GM18505 (cell line): ENCODE results near the gene GPRC5A.
"Not testable (repeated sequence)": the region's sequence is repeated elsewhere in the genome, so short reads cannot be mapped to it uniquely, and the experiment has no call there.

Experiments used
- ATAC-seq: cut with Tn5 transposase; IDR thresholded peaks from one replicate; pipeline ENCODE4 v1.9.1; 2021; ENCODE audit not compliant: unreplicated experiment
- POLR2A ChIP-seq: IDR thresholded peaks from 4 replicates; pipeline ENCODE4 v1.6.1; 2011; ENCODE audit warnings: borderline replicate concordance; ENCODE audit not compliant: insufficient read depth, insufficient read length; ENCODE audit errors: extremely low read depth

Gene GPRC5A

DNA sequence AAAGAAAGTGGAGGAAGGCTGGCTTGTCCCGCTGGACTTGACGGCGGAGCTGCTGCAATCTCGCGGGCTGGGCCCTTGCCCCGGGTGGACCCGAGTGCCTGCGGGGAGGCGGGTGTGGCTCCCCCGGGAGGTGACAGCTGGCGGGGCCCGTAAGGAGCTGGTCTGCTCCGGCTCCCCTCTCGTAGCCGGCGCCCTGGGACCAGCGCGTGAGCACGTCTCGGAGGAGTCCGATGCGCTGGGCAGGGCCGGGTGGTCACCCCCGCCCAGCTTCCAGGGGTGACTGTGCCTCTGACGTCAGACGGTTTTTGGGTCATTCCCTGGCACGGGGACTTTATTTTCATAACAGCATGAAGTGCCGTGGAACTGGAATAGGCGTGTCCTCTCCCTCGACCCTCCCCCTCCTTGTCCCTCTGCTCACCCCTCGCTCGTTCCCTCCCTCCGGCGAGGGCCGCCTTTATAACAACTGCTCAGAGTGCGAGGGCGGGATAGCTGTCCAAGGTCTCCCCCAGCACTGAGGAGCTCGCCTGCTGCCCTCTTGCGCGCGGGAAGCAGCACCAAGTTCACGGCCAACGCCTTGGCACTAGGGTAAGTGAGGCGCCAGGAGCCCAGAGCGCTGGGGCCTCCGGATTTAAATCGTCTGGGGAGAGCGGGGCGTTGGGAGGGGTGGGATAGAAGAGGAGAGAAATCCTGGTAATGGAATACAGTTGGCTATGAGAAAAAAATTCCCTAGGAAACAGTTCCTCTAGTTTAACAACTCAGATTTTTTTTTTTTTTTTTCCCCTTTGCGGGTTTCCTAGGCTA, at the start of gene GPRC5A:
Gene GPRC5A, plus strand, starts transcription at position 483 of the 801 bp plus-strand sequence. CDS start 16,688 bp downstream, outside the sequence.
- ATAC-seq: peak; percentile 35

DNA sequence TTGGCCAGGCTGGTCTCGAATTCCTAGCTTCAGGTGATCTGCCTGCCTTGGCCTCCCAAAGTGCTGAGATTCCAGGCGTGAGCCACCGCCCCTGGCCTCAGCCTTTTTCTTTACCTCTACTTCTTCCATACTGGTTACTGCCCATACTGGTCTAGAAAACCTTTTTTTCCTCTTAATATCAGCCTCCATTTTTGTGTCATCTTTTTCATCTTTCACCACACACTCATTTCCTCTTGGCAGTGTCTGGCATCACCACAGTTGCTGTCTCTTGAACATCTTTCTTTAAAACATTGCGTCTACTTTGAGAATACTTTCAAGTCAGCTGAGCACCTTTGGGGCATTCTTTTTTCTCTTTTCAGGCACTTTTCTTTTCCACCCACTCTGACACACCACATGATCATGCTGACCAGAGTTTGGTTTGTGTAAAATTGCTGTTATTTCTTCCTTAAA, 45.5 kb upstream of the GPRC5A start:
- no peak for TF ChIP-seq POLR2A
- no peak for ATAC-seq

More for the DNA sequence above, at the start of gene GPRC5A:
- TF ChIP-seq POLR2A: no peak

DNA sequence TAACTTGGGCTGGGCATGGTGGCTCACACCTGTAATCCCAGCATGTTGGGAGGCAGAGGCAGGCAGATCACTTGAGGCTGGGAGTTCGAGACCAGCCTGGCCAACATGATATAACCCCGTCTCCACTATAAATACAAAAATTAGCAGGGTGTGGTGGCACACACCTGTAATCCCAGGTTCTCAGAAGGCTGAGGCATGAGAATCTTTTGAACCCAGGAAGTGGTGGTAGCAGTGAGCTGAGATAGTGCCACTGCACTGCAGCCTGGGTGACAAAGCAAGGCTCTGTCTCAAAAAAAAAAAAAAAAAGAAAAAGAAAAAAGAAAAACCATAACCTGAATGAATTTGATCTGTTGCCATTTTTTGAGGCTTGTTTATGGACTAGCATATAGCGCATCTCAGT, 44.6 kb upstream of the GPRC5A start:
- ATAC-seq: not testable (repeated sequence)

GRCh38 chr12:12853435-12853834, 37.9 kb upstream of the GPRC5A start:
- no peak for TF ChIP-seq POLR2A

DNA sequence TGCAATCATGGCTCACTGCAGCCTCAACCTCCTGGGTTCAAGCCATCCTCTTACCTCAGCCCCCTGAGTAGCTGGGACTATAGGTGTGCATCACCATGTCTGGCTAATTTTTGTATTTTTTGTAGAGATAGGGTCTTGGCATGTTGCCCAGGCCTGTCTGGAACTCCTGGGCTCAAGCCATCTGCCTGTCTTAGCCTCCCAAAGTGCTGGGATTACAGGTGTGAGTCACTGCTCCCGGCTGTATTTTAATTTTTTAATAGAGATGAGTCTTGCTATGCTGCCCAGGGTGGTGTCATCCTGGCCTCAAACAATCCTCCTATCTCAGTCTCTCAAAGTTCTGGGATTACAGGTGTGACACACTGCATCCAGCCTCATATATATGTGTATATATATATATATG, 31.7 kb upstream of the GPRC5A start:
- ATAC-seq: no peak
- no peak for TF ChIP-seq POLR2A

More at GRCh38 chr12:12853435-12853834, 37.9 kb upstream of the GPRC5A start:
- ATAC-seq: no peak

DNA sequence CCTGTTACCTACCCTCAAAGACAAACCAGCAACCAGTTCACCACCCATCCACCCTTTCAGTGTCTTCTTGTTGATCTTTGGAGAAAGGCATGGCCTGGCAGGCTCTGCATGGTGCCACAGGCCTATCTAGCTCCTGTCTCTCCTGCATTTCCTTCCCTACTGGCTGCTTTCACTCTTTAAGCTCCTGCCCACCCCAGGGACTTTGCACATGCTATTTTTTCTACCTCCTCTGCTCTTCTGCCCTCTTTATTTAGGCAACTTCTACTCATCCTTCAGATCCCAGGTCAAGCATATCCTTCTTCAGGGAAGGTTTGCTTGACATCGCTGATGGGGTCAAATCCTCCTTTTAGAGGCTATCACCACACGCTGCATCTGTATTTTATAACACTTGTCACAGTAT, 27.1 kb upstream of the GPRC5A start:
- TF ChIP-seq POLR2A: no peak
- no peak for ATAC-seq

- no peak for TF ChIP-seq POLR2A
- ATAC-seq: no peak
Measured at GRCh38 chr12:12868477-12869235, 22.7 kb upstream of the GPRC5A start.

- no peak for ATAC-seq
- TF ChIP-seq POLR2A: no peak
Measured at GRCh38 chr12:12870465-12870864, 20.9 kb upstream of the GPRC5A start.

- ATAC-seq: no peak
- no peak for TF ChIP-seq POLR2A
Measured at GRCh38 chr12:12871587-12872138, 19.7 kb upstream of the GPRC5A start.

GRCh38 chr12:12872139-12872933, 19.0 kb upstream of the GPRC5A start:
- no peak for TF ChIP-seq POLR2A
- ATAC-seq: no peak

DNA sequence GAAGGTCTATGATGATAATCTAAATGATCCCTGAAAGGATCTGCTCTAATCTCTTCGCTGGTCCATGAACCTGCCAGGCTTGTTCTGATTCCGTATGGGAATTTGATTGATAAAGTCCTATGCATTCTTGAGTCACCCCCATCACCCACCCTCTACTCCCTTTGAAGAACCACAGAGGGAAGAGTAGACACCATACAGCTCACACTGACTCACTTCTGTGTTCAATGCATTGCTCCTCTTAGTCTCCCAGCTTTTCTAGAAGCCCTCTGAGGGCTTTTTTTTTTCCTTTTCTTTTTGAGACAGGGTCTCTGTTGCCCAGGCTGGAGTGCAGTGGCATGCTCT, 18.5 kb upstream of the GPRC5A start:
- no peak for ATAC-seq
- TF ChIP-seq POLR2A: no peak

DNA sequence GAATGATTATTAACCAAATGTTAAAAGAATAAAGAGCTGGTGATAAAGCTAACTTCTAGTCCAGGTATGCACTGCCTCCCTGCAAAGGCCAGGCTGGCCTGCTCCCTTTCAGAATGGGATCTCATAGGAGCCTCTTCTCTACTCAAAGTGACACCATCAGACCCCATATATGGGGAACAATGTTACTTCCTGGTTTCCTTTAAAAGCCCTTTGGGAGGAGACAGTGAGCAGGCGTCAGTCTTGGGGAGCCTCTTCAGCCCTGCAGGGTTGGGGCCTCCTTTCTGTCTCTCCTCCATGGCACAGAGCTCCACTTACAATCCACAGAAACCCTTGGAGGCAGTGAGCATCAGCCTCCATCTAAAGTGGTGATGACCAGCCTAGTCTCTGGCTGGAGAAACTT, 17.3 kb upstream of the GPRC5A start:
- ATAC-seq: no peak
- no peak for TF ChIP-seq POLR2A

DNA sequence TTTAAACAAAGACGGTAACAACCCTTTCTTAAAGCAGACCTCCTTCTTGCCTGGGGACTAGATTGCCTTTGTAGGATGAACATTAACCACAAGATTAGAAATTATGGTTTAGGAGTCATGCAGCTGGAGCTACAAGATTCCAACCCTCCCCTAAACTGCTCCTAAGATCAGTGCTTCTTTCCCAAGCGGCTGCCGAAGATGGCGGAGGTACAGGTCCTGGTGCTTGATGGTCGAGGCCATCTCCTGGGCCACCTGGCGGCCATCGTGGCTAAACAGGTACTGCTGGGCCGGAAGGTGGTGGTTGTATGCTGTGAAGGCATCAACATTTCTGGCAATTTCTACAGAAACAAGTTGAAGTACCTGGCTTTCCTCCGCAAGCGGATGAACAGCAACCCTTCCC, 16.1 kb upstream of the GPRC5A start:
- not testable (repeated sequence) for ATAC-seq
